Measurements from ENCODE around the gene GATA6.

- TF ChIP-seq, protein P1, sequence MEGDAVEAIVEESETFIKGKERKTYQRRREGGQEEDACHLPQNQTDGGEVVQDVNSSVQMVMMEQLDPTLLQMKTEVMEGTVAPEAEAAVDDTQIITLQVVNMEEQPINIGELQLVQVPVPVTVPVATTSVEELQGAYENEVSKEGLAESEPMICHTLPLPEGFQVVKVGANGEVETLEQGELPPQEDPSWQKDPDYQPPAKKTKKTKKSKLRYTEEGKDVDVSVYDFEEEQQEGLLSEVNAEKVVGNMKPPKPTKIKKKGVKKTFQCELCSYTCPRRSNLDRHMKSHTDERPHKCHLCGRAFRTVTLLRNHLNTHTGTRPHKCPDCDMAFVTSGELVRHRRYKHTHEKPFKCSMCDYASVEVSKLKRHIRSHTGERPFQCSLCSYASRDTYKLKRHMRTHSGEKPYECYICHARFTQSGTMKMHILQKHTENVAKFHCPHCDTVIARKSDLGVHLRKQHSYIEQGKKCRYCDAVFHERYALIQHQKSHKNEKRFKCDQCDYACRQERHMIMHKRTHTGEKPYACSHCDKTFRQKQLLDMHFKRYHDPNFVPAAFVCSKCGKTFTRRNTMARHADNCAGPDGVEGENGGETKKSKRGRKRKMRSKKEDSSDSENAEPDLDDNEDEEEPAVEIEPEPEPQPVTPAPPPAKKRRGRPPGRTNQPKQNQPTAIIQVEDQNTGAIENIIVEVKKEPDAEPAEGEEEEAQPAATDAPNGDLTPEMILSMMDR (IDR thresholded peaks at IDR 0.05; ENCODE audit: insufficient read depth, low read length, poor library complexity, severe bottlenecking): no peak
- TF ChIP-seq EZH2phosphoT487 (conservative IDR thresholded peaks at IDR 0.05; ENCODE audit: low read length): no peak
Measured at GRCh38 chr18:22229456-22230124, 60.2 kb downstream of the GATA6 start.
